Stomach smooth muscle (tissue), 2 donors: ENCODE measurements around the gene CRIM1.
A peak's percentile ranks its signal among the peaks of the same experiment; 100 is the strongest.

ENCODE experiments used
- H3K27ac ChIP-seq: one replicate; pipeline ENCODE4 v1.7.0; 2013; ENCODE audit warnings: mild to moderate bottlenecking, low read length, inconsistent platforms
- H3K27me3 ChIP-seq, 2 donors: one replicate each; pipeline ENCODE4 v1.7.0; 2013; ENCODE audit warnings: low read length in 2 of 2; ENCODE audit not compliant: insufficient read depth in 2 of 2, control insufficient read depth in 1 of 2
- H3K36me3 ChIP-seq, 2 donors: one replicate each; pipeline ENCODE4 v1.7.0; 2013; ENCODE audit warnings: low read length in 2 of 2; ENCODE audit not compliant: control insufficient read depth in 2 of 2, insufficient read depth in 2 of 2
- H3K4me1 ChIP-seq: one replicate; pipeline ENCODE4 v1.7.0; 2013; ENCODE audit warnings: low read length; ENCODE audit not compliant: control insufficient read depth, insufficient read depth
- H3K4me3 ChIP-seq, 2 donors: one replicate each; pipeline ENCODE4 v1.7.0; 2013; ENCODE audit warnings: low read length in 2 of 2
- H3K9ac ChIP-seq, 2 donors: one replicate each; pipeline ENCODE4 v1.7.0; 2013; ENCODE audit warnings: low read length in 2 of 2, mild to moderate bottlenecking in 1 of 2
- H3K9me3 ChIP-seq, 2 donors: one replicate each; pipeline ENCODE4 v1.7.0; 2013; ENCODE audit warnings: low read length in 2 of 2; ENCODE audit not compliant: control insufficient read depth in 2 of 2
- donor health status: healthy.
- donor health status: Pancreatic carcinoma.

The CRIM1 gene

GRCh38 chr2:36425608-36426355 lies 70.2 kb downstream of the CRIM1 start:
- H3K4me3 ChIP-seq: no peak overlapping the region
- no peak overlapping the region for H3K9ac ChIP-seq
- H3K36me3 ChIP-seq: no peaks in the 10 kb centered on the region
- H3K4me1 ChIP-seq: peaks cover 11% of the 10 kb centered on the region
- H3K27me3 ChIP-seq: no peaks in the 10 kb centered on the region
- no peaks in the 10 kb centered on the region for H3K9me3 ChIP-seq
- no peak overlapping the region for H3K27ac ChIP-seq

- Histone ChIP-seq H3K4me1 (peaks cover 14% of the 10 kb centered on the region), H3K9ac (no peak overlapping the region), H3K9me3 (no peaks in the 10 kb centered on the region), H3K27me3 (no peaks in the 10 kb centered on the region), H3K36me3 (no peaks in the 10 kb centered on the region), H3K27ac (no peak overlapping the region), H3K4me3 (no peak overlapping the region)
These were observed 72.2 kb downstream of the CRIM1 start for GRCh38 chr2:36427790-36428243.

DNA sequence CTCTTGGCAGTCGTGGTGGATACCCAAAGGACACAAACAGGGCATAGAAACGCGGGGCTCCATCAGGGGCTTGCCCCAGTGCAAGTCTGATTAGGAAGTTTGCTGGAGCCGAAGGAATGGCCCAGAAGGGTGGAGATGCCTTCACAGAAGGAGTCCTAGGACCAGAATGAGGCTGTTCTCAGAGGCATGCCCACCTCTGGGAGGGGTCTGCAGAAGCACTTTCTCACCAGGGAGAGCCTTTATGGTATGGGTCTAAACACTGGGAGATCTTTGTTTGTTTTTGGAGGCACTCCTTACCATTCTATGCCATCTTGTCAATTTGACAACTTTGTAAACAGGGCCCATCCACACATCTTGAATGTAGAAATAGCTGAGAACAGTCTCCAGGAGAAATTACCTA lies 75.0 kb downstream of the CRIM1 start:
- Histone ChIP-seq H3K9me3 (no peaks in the 10 kb centered on the region), H3K4me1 (peaks cover 22% of the 10 kb centered on the region), H3K9ac (no peak overlapping the region), H3K27me3 (no peaks in the 10 kb centered on the region), H3K27ac (peak overlapping the region; percentile 38), H3K36me3 (no peaks in the 10 kb centered on the region), H3K4me3 (no peak overlapping the region)

DNA sequence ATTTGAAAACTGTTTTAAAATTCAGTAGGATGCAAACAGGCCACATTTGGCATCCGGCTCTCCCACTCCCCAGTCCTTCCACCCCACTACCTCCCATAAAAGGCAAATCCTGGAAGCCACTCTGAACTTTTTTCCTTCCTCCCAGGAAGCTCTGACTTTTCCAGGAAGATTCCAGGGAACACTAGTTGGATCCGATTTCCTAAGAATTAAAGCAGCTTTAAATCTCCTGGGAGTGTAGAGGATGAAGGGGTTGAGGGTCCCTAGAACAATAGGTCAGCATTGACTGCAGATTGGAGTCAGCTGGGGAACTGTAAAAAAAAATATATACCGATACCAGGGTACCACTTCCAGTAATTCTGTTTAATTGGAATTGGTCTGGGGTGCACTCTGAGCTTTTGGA lies 76.9 kb downstream of the CRIM1 start:
- peaks cover 22% of the 10 kb centered on the region for H3K4me1 ChIP-seq
- H3K27ac ChIP-seq: no peak overlapping the region
- no peak overlapping the region for H3K9ac ChIP-seq
- no peaks in the 10 kb centered on the region for H3K36me3 ChIP-seq
- no peaks in the 10 kb centered on the region for H3K27me3 ChIP-seq
- no peaks in the 10 kb centered on the region for H3K9me3 ChIP-seq
- no peak overlapping the region for H3K4me3 ChIP-seq

DNA sequence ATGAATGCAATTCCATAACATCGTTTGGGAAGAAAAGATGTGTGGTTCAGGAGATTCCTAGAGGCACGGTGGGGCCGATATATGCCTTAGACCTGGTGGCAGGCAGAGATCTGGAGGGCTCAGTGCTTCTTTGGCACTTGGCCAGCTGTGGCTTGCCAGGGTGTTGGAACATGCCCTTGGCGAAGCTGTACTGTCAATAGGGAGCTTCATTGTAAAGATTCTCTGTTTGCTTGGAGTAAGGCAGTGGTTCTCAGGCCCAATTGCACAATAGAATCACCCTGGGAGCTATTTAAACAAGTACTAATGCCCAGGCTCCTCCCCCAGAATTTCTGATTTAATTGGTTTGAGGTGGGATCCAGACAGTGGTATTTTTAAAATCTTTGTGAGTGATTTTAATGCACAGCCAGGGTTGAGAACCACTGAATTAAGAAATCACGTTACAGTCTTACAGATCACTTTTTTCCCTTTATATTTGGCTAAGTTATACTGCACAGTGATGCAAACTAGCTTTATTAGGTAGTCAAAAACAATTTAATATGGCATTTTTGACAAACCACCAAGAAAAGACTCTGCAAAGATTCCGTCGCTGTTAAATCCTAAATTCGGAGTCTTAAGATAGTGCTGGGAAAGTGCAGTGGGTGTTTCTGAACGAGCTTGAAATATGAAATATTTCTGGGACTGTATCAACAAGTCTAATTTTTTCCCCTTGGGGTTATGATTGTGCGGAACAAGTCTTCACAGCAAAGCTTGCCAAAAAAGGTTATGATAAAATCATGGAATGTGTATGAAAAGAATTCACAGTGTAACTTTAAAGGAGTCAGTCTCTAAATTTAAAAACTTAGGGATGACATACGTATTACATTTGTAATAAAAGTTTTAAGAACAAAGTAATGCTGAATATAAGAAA lies 78.0 kb downstream of the CRIM1 start:
- Histone ChIP-seq H3K9me3 (no peaks in the 10 kb centered on the region), H3K4me3 (peak overlapping the region in 1 of 2 donors; percentile 47), H3K27ac (peak overlapping the region; percentile 64), H3K27me3 (no peaks in the 10 kb centered on the region), H3K4me1 (peaks cover 22% of the 10 kb centered on the region), H3K9ac (no peak overlapping the region), H3K36me3 (no peaks in the 10 kb centered on the region)

GRCh38 chr2:36438449-36438977 lies 82.9 kb downstream of the CRIM1 start:
- peak overlapping the region; percentile 86 for H3K27ac ChIP-seq

GRCh38 chr2:36439084-36439483 lies 83.5 kb downstream of the CRIM1 start:
- Histone ChIP-seq H3K4me1 (peaks cover 32% of the 10 kb centered on the region), H3K36me3 (peaks cover 11 to 15% of the 10 kb centered on the region in 2 donors), H3K27ac (peak overlapping the region; percentile 86)

More at GRCh38 chr2:36438449-36438977, 82.9 kb downstream of the CRIM1 start:
- Histone ChIP-seq H3K4me3 (no peak overlapping the region), H3K4me1 (peaks cover 31% of the 10 kb centered on the region), H3K36me3 (peaks cover 11 to 12% of the 10 kb centered on the region in 2 donors), H3K9me3 (no peaks in the 10 kb centered on the region), H3K9ac (no peak overlapping the region), H3K27me3 (no peaks in the 10 kb centered on the region)

GRCh38 chr2:36441065-36441625 lies 85.6 kb downstream of the CRIM1 start:
- Histone ChIP-seq H3K36me3 (peaks cover 13 to 25% of the 10 kb centered on the region in 2 donors), H3K27ac (peak overlapping the region; percentile 86), H3K4me3 (peak overlapping the region; percentile 31 to 59), H3K9me3 (no peaks in the 10 kb centered on the region), H3K9ac (peak overlapping the region; percentile 6 to 43), H3K4me1 (peaks cover 36% of the 10 kb centered on the region), H3K27me3 (no peaks in the 10 kb centered on the region)

More at GRCh38 chr2:36439084-36439483, 83.5 kb downstream of the CRIM1 start:
- H3K27me3 ChIP-seq: no peaks in the 10 kb centered on the region
- no peak overlapping the region for H3K4me3 ChIP-seq
- H3K9ac ChIP-seq: no peak overlapping the region
- no peaks in the 10 kb centered on the region for H3K9me3 ChIP-seq

DNA sequence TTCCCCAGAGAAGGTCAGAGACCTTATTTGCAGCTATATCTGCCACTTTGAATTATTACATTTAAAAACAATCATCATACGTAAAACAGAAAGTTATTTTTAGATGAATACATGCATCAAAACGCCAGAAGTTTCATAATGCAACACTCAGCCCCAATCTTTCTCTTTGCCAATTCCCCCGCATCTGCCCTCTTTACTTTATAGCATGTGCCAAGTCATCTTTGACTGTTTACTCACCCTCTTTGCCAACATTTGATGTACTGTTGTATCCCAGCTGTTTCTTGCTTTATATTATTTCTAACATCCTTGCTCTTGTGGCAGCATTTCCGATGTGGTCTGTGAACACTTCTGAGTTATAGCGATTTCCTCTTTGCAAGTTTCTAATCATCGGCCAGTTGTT lies 86.2 kb downstream of the CRIM1 start:
- no peaks in the 10 kb centered on the region for H3K27me3 ChIP-seq
- peak overlapping the region; percentile 86 for H3K27ac ChIP-seq
- peak overlapping the region; percentile 6 to 43 for H3K9ac ChIP-seq
- peaks cover 15 to 25% of the 10 kb centered on the region in 2 donors for H3K36me3 ChIP-seq
- no peaks in the 10 kb centered on the region for H3K9me3 ChIP-seq
- H3K4me1 ChIP-seq: peaks cover 36% of the 10 kb centered on the region
- peak overlapping the region; percentile 23 to 59 for H3K4me3 ChIP-seq

DNA sequence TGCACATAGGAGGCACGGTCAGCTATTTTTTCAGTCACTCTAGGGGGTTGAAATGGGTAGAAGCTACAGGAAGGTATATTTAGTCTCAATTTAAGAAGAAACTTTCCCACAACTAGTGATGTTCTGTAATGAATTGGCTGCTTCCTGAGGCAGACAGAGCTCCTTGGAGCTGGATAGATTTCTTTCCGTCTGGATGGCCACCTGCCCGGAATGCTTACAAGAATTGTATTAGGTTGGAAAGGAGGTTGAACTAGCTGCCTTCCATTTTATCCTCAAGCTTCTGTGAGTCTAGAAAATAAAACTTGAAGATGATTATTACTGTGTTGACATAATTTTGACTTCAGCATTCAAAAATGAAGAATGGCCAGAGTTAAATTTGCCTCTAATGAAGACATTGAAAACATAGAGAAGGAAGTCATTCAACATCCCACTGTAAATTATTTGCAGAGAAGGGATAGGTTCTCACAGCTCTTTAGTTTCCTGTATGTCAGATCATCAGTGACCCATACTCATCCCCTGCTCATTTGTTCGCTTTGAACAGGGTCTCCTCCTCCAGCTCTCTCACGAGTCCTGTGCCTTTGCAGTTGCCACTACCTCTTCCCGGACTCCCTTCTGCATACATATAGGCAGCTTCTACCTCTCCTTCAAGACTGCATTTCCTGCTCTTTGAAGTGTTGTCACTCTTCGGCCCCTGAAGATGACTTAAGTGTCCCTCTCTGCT lies 88.8 kb downstream of the CRIM1 start:
- Histone ChIP-seq H3K27ac (peak overlapping the region; percentile 12), H3K4me3 (no peak overlapping the region), H3K36me3 (peaks cover 24 to 29% of the 10 kb centered on the region in 2 donors), H3K9ac (no peak overlapping the region), H3K27me3 (no peaks in the 10 kb centered on the region), H3K4me1 (peaks cover 41% of the 10 kb centered on the region), H3K9me3 (no peaks in the 10 kb centered on the region)
